GM21360 (cell line): ENCODE measurements around the gene RILPL2.
A peak's percentile ranks its signal among the peaks of the same experiment; 100 is the strongest.
"Not testable (repeated sequence)": the region's sequence is repeated elsewhere in the genome, so short reads cannot be mapped to it uniquely, and the experiment has no call there.

ENCODE experiments used
- ATAC-seq: cut with Tn5 transposase; IDR thresholded peaks from one replicate; pipeline ENCODE4 v1.9.1; 2021; ENCODE audit warnings: mild to moderate bottlenecking, moderate library complexity; ENCODE audit not compliant: unreplicated experiment

Gene RILPL2

GRCh38 chr12:123407269-123407668 is 29.2 kb downstream of the RILPL2 start:
- not testable (repeated sequence) for ATAC-seq

DNA sequence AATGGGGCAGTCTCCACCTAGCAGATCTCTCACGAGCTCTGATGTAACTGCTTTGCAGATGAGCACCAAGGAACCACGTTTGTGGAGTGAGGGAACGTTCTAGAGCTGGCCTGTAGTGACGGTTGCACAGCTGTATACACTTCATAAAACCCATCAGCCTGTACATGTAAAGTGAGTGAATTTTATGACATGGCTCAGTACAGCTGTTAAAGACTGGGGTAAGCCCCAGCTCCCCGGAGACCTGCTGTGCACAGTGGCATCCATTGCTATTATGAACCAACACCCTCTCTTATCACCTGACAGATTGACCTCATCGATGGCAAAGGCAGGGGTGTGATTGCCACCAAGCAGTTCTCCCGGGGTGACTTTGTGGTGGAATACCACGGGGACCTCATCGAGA is 31.9 kb downstream of the RILPL2 start:
- ATAC-seq = no peak

GRCh38 chr12:123401753-123402683 is 34.5 kb downstream of the RILPL2 start:
- no peak for ATAC-seq

GRCh38 chr12:123399255-123399617 is 37.2 kb downstream of the RILPL2 start:
- no peak for ATAC-seq

GRCh38 chr12:123398550-123399254 is 37.8 kb downstream of the RILPL2 start:
- ATAC-seq = no peak

DNA sequence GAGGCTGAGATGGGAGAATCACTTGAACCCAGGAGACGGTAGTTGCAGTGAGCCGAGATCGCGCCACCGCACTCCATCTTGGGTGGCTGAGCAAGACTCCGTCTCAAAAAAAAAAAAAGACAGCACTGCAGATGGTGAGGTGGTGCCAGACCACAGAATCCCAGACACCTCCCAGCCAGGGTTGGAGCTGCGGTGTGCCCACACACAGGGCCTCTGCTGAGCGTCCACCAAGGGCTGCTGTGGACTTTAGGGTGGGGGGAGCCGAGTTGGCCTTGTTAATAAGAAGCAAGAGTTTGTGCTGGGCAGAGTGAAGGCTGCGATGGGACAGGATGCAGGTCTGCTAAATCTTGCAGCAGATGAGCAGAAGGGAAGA is 38.3 kb downstream of the RILPL2 start:
- no peak for ATAC-seq

GRCh38 chr12:123397400-123397799 is 39.1 kb downstream of the RILPL2 start:
- no peak for ATAC-seq

DNA sequence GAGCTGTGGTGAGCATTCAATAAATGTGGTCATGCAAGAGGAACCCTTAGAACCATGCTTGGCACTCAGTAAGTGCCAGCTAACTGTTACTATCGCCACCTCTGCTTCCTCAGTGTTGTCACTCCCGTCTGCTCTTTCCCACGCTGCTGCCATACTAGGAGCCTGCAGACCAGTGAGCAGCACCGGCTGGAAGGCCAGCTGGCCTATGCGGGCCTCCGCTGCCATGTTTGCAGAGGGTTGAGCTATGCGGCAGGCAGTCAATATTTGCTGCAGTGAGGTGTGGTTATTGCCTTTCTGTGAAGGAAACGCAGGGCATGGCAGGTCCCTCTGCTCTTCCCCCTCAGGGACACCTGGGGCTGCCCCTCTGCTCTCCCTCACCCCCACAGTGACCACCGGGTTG is 39.5 kb downstream of the RILPL2 start:
- no peak for ATAC-seq

DNA sequence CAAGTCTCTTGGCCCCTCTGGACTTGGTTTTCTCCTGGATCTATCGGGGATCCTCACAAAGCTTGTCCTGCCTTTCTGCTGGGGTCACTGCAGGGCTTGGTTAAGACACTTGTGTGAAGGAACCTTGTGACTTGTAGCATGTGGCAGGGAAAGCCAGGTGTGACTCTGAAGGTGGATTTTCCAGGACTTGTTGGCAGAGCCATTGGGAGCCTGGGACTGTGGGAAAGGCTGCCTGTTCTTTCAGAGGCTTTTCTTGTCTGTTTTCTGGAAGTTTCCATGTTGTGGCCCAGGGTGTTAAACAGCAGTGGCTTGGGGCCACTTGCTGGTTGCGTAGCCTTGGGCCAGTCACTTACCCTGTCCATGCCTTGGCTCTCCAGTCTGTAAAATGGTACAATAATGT is 39.9 kb downstream of the RILPL2 start:
- ATAC-seq = no peak

GRCh38 chr12:123395236-123395635 is 41.2 kb downstream of the RILPL2 start:
- ATAC-seq = no peak

GRCh38 chr12:123393747-123394146 is 42.7 kb downstream of the RILPL2 start:
- no peak for ATAC-seq

GRCh38 chr12:123391546-123392343 is 44.7 kb downstream of the RILPL2 start:
- no peak for ATAC-seq

GRCh38 chr12:123390498-123391426 is 45.7 kb downstream of the RILPL2 start:
- ATAC-seq = no peak

GRCh38 chr12:123389560-123390351 is 46.7 kb downstream of the RILPL2 start:
- peak; percentile 15 for ATAC-seq

DNA sequence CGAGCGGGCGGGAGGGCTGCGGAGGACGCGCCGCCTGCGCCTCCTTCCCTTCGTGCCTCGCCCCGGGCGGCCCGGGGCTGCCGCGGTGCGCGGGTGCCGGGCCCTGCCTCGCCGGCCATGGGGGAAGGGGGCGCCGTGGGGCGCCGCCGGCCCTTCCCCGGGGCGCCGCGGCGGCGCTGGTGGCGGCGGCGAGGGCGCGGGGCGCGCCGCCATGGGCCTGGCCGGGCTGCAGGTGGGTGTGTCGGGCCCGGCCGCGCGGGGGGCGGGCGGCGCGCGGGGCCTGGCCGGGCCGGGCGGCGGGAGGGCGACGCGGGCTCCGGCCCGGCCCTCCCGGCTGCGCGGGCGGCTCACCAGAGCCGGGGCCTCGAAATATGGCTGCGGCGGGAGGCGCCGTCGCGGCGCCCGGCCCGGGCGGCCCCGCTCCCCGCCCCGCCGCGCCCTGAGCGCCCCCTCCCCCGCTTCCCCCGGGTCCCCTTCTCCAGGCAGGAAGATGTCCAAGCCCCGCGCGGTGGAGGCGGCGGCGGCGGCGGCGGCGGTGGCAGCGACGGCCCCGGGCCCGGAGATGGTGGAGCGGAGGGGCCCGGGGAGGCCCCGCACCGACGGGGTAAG is 47.4 kb downstream of the RILPL2 start:
- peak; percentile 0 for ATAC-seq

DNA sequence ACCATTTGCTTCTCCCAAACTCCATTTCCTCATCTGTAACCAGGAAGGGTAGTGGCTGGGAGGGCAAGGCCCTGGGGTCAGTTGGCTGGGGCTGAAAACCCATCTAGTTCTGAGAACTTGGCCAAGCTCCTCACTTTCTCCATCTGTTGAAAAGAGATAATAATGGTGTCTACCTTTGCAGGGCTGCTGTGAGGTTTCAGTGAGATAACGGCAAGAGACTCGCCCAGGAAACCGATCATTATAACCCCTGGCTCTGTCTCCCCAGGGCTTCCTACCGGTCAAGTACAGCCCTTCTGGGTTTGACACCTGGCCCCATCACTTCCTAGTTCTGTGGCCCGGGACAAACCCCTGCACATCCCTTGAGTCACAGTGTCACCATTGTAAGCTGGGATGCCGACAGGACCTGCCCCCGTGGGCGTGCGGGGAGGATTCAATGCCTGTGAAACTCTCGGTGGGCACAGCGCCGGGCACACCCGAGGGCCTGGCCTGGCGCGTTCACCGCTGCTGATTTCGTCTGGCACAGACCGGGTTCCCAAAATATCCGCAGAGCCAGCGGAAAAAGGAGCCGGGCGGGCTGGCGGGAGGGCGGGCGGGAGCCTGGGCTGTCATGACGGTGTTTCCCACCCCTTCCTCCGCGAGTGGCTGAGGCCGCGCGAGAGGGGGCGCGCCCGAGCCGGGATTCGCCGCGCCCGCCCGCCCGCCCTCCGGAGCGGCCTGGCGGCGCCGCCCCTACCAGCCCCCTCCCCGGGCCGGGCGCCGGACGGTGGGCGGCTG is 48.1 kb downstream of the RILPL2 start:
- ATAC-seq = peak; percentile 26

DNA sequence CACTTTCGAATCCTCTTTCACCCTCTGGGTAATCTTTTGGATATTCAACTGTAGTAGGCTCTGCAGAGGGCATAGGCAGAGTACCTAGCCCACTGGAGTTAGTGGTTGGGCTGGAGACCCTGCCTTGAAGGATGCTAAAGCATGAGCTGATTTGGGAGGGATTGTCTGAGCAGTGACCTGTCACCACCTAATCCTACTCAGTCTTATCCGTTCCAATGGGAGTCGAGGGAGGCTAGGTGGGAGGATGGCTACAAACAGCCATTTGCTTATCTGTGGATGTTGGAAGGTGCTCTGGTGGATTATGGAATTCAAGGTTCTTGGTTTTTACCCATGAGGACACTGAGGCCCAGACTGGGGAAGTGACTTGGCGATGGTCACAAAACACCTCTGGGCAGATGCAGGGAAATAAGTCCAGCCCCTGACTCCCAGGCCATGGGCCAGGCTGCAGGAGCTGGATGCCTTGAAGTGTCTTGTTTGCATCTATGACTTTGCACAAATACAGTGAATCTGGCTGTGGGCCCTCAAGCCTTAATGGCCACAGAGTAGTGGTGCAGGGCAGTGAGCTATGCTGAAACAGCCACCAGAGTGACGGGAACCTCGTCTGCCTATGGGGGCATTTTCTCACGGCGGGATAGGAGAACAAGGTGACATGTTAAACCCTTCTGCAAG is 48.8 kb downstream of the RILPL2 start:
- no peak for ATAC-seq

DNA sequence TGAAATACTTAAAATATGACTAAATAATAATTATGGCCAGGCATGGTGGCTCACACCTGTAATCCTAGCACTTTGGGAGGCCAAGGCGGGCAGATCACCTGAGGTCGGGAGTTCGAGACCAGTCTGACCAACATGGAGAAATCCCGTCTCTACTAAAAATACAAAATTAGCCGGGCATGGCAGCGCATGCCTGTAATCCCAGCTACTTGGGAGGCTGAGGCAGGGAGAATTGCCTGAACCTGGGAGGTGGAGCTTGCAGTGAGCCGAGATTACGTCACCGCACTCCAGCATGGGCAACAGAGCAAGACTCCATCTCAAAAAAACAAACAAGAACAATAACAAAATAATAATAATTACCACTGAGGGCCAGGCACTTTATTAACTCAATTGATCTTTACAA is 50.9 kb downstream of the RILPL2 start:
- not testable (repeated sequence) for ATAC-seq
